HCT116 (cell line): ENCODE data around the gene FOXP1. TPM values are rescaled to one million over a fixed set of nuclear protein-coding genes. Genes with fewer than 3 reads are reported as not detected.

Experiments used
- ATAC-seq: fragments of 200-7000 bp; cut with Tn5 transposase; 2 replicates; pipeline ENCODE4 v1.9.1; 2020; ENCODE audit warnings: mild to moderate bottlenecking, moderate library complexity
- BruUV-seq: library from RNA; stranded (reverse); fragments of 400-500 nt; replicated peaks from 2 replicates; lab custom pipeline; 2021; lab: Mats Ljungman, UMichigan
- CTCF ChIA-PET: fragments of 300-600 bp; sonication (Branson Sonifier 250); formaldehyde crosslinking; loops from one replicate; lab custom pipeline; 2021; ENCODE audit warnings: antibody characterized with exemption; lab: Charles Lee
- POLR2A ChIA-PET: fragments of 300-600, 350-600 bp; sonication (Branson Sonifier 250); formaldehyde crosslinking; loops from one replicate; lab custom pipeline; 2021; ENCODE audit warnings: antibody characterized with exemption; lab: Charles Lee
- RAD21 ChIA-PET, 2 experiments: fragments of 300-600 bp; sonication (Branson Sonifier 250); formaldehyde crosslinking; loops; one replicate each; lab custom pipeline; 2023; ENCODE audit warnings: low total read pairs in 2 of 2; ENCODE audit not compliant: uncharacterized antibody in 2 of 2, unreplicated experiment in 2 of 2, low non-redundant PET in 1 of 2; lab: Charles Lee
- DNase-seq: peaks from one replicate; pipeline ENCODE4 v3.0.0-alpha.2; 2010; ENCODE audit warnings: low read depth, low spot score
- H2AFZ ChIP-seq: fragments of 200-600 bp; shearing (Covaris generic), sonication (generic); 2 replicates; pipeline ENCODE4 v1.6.1; 2017; ENCODE audit warnings: low read depth, mixed run types, mixed read lengths, antibody characterized with exemption, low read length; ENCODE audit not compliant: poor library complexity, severe bottlenecking
- H3K27ac ChIP-seq: 2 replicates; pipeline ENCODE4 v1.5.1; 2012; ENCODE audit warnings: low read depth, low read length
- H3K27me3 ChIP-seq: fragments of 200-600 bp; sonication (generic); 2 replicates; pipeline ENCODE4 v1.6.1; 2016; ENCODE audit warnings: mixed run types, low read length, mixed read lengths; ENCODE audit not compliant: insufficient read depth
- H3K36me3 ChIP-seq, 2 experiments: fragments of 200-500 bp in 1 of 2; fragments of 200-600 bp in 1 of 2; sonication (Bioruptor generic) in 1 of 2; sonication (generic) in 1 of 2; 2 replicates each; pipeline versions ENCODE4 v1.5.1 to v1.6.1; 2014 to 2016; ENCODE audit warnings: low read length in 2 of 2, inconsistent platforms in 1 of 2, mixed read lengths in 1 of 2, mixed run types in 1 of 2; ENCODE audit not compliant: insufficient read depth in 2 of 2, control insufficient read depth in 1 of 2
- H3K4me1 ChIP-seq, 2 experiments: fragments of 200-600 bp in 1 of 2; sonication (generic) in 1 of 2; 2 replicates each; pipeline versions ENCODE4 v1.5.1 to v1.6.1; 2012 to 2017; ENCODE audit warnings: low read length in 2 of 2, inconsistent platforms in 1 of 2, mild to moderate bottlenecking in 1 of 2, mixed read lengths in 1 of 2, mixed run types in 1 of 2, moderate library complexity in 1 of 2; ENCODE audit not compliant: insufficient read depth in 2 of 2, control insufficient read depth in 1 of 2
- H3K4me2 ChIP-seq: fragments of 200-600 bp; sonication (generic); 2 replicates; pipeline ENCODE4 v1.6.1; 2017; ENCODE audit warnings: mixed run types, low read length, mixed read lengths
- H3K4me3 ChIP-seq, 2 experiments: fragments of 200-600 bp in 1 of 2; sonication (generic) in 1 of 2; replicated peaks in 1 of 2; 2 replicates each; pipeline ENCODE4 v1.5.1; 2011 to 2016; ENCODE audit warnings: low read length in 2 of 2, control low read depth in 1 of 2, low read depth in 1 of 2, mild to moderate bottlenecking in 1 of 2, mixed read lengths in 1 of 2, mixed run types in 1 of 2
- H3K79me2 ChIP-seq: fragments of 200-600 bp; sonication (generic); 2 replicates; pipeline ENCODE4 v1.6.1; 2017; ENCODE audit warnings: mild to moderate bottlenecking, mixed run types, low read length, moderate library complexity, mixed read lengths; ENCODE audit not compliant: insufficient read depth
- H3K9ac ChIP-seq: fragments of 200-600 bp; sonication (generic); 2 replicates; pipeline ENCODE4 v1.6.1; 2016; ENCODE audit warnings: low read length, mixed read lengths
- H3K9me2 ChIP-seq: fragments of 200-600 bp; sonication (generic), shearing (Covaris generic); 2 replicates; pipeline ENCODE4 v1.6.1; 2017; ENCODE audit warnings: mixed run types, mild to moderate bottlenecking, moderate library complexity; ENCODE audit not compliant: insufficient read depth
- H3K9me3 ChIP-seq, 2 experiments: fragments of 200-500 bp in 1 of 2; fragments of 200-600 bp in 1 of 2; sonication (Bioruptor generic) in 1 of 2; sonication (generic) in 1 of 2; 2 replicates each; pipeline ENCODE4 v1.6.1; 2014 to 2017; ENCODE audit warnings: low read length in 2 of 2, mixed read lengths in 2 of 2, inconsistent platforms in 1 of 2, low read depth in 1 of 2, mild to moderate bottlenecking in 1 of 2, mixed run types in 1 of 2, moderate library complexity in 1 of 2; ENCODE audit not compliant: control insufficient read depth in 1 of 2, insufficient read depth in 1 of 2
- H4K20me1 ChIP-seq: fragments of 200-600 bp; sonication (generic), shearing (Covaris generic); 2 replicates; pipeline ENCODE4 v1.6.1; 2017; ENCODE audit warnings: mixed run types, mild to moderate bottlenecking, moderate library complexity; ENCODE audit not compliant: insufficient read depth
- CEBPB ChIP-seq: IDR thresholded peaks from 2 replicates; pipeline ENCODE4 v1.6.1; 2012; ENCODE audit warnings: low read depth
- ELF1 ChIP-seq: IDR thresholded peaks from 2 replicates; pipeline ENCODE4 v1.6.1; 2012; ENCODE audit warnings: low read depth, borderline replicate concordance
- EZH2 ChIP-seq: fragments of 200-600 bp; sonication (generic); IDR thresholded peaks from 2 replicates; pipeline ENCODE4 v1.6.1; 2017; ENCODE audit warnings: antibody characterized with exemption, mixed run types
- EZH2phosphoT487 ChIP-seq: fragments of 200-600 bp; IDR thresholded peaks from 2 replicates; pipeline ENCODE4 v1.6.1; 2018; ENCODE audit warnings: antibody characterized with exemption, borderline replicate concordance
- POLR2A ChIP-seq: IDR thresholded peaks from 2 replicates; pipeline ENCODE4 v1.7.0; 2011; ENCODE audit warnings: borderline replicate concordance; ENCODE audit not compliant: insufficient read depth, insufficient read length; ENCODE audit errors: extremely low read depth
- POLR2AphosphoS5 ChIP-seq: IDR thresholded peaks from 2 replicates; pipeline ENCODE4 v1.6.1; 2011; ENCODE audit warnings: mild to moderate bottlenecking, low read depth, low read length, moderate library complexity
- SIN3A ChIP-seq: IDR thresholded peaks from 2 replicates; pipeline ENCODE4 v1.6.1; 2012; ENCODE audit warnings: low read depth
- SRF ChIP-seq: IDR thresholded peaks from 2 replicates; pipeline ENCODE4 v1.6.1; 2012; ENCODE audit warnings: low read depth
- ZBTB33 ChIP-seq: IDR thresholded peaks from 2 replicates; pipeline ENCODE4 v1.6.1; 2011; ENCODE audit warnings: mild to moderate bottlenecking, low read length, moderate library complexity; ENCODE audit not compliant: insufficient replicate concordance; ENCODE audit errors: extremely low read depth
- ZFX ChIP-seq: fragments of 450-650 bp; IDR thresholded peaks from 2 replicates; pipeline ENCODE4 v1.6.1; 2017
- intact Hi-C: fragments of 100-400 bp; cut with micrococcal nuclease; formaldehyde crosslinking; loops from 2 replicates; pipeline ENCODE4 v1.10.0; 2022
- total RNA-seq: library from RNA; stranded (reverse); gene quantifications from one replicate; pipeline ENCODE4 v1.2.1, GENCODE V29; 2021; ENCODE audit not compliant: unreplicated experiment
- TF ChIP-seq, protein P1 (sequence below), 3 experiments: fragments of 200-600 bp in 1 of 3; sonication (generic) in 1 of 3; IDR thresholded peaks in 2 of 3; conservative IDR thresholded peaks in 1 of 3; 2 replicates each; pipeline ENCODE4 v1.5.1; 2012 to 2017; ENCODE audit warnings: low read depth in 2 of 3, low read length in 2 of 3, antibody characterized with exemption in 1 of 3, borderline replicate concordance in 1 of 3, control low read depth in 1 of 3, mild to moderate bottlenecking in 1 of 3, mixed read lengths in 1 of 3, mixed run types in 1 of 3, moderate library complexity in 1 of 3; ENCODE audit not compliant: insufficient read depth in 1 of 3

FOXP1 gene
- total RNA-seq, 1 experiment from 2014 or later = 11.4 TPM

- ChIA-PET POLR2A (no interaction called here), CTCF (no interaction called here), RAD21 (interaction anchor here in 1 of 2 experiments (0.6 kb wide), 1 partner anchor 1189 kb away, joined by 4 read pairs; no protein-coding TSS in a partner anchor)
- Histone ChIP-seq H3K4me3 (no peak overlapping the region), H3K27ac (no peak overlapping the region), H3K27me3 (no peaks in the 10 kb centered on the region), H3K9me3 (no peaks in the 10 kb centered on the region), H3K9ac (no peak overlapping the region), H4K20me1 (no peaks in the 10 kb centered on the region), H3K4me1 (no peaks in the 10 kb centered on the region), H3K4me2 (no peak overlapping the region), H3K36me3 (no peaks in the 10 kb centered on the region), H3K79me2 (no peaks in the 10 kb centered on the region), H2AFZ (no peak overlapping the region), H3K9me2 (no peaks in the 10 kb centered on the region)
- TF ChIP-seq SIN3A (no peak), ELF1 (no peak), ZFX (no peak), CEBPB (no peak), EZH2phosphoT487 (no peak), EZH2 (no peak), ZBTB33 (no peak), POLR2A (no peak), POLR2AphosphoS5 (no peak), SRF (no peak)
- TF ChIP-seq, protein P1, sequence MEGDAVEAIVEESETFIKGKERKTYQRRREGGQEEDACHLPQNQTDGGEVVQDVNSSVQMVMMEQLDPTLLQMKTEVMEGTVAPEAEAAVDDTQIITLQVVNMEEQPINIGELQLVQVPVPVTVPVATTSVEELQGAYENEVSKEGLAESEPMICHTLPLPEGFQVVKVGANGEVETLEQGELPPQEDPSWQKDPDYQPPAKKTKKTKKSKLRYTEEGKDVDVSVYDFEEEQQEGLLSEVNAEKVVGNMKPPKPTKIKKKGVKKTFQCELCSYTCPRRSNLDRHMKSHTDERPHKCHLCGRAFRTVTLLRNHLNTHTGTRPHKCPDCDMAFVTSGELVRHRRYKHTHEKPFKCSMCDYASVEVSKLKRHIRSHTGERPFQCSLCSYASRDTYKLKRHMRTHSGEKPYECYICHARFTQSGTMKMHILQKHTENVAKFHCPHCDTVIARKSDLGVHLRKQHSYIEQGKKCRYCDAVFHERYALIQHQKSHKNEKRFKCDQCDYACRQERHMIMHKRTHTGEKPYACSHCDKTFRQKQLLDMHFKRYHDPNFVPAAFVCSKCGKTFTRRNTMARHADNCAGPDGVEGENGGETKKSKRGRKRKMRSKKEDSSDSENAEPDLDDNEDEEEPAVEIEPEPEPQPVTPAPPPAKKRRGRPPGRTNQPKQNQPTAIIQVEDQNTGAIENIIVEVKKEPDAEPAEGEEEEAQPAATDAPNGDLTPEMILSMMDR (IDR thresholded peaks at IDR 0.05 in 2 of 3, conservative IDR thresholded peaks at IDR 0.05 in 1 of 3; ENCODE audit: borderline replicate concordance in 1 of 3, insufficient read depth in 1 of 3, low read depth in 2 of 3, low read length in 2 of 3) = no peak
- DNase-seq = no peak
- intact Hi-C loops = no loop called here
- no peak for ATAC-seq
- no TSS peak for BruUV-seq
Measured at GRCh38 chr3:71266875-71267274, 316.7 kb downstream of the FOXP1 start.
